SK-N-SH (cell line): ENCODE data around the gene PPP1R11.

Source experiments
- CTCF ChIP-seq: fragments of 200-600 bp; sonication (generic); IDR thresholded peaks from 2 replicates; pipeline ENCODE4 v1.6.1; 2017; ENCODE audit warnings: antibody characterized with exemption, mild to moderate bottlenecking, moderate library complexity
- EZH2phosphoT487 ChIP-seq: fragments of 200-600 bp; sonication (generic); IDR thresholded peaks from 2 replicates; pipeline ENCODE4 v1.6.1; 2017; ENCODE audit warnings: low read depth, mixed run types, mild to moderate bottlenecking, antibody characterized with exemption, moderate library complexity, borderline replicate concordance
- MXI1 ChIP-seq: IDR thresholded peaks from 2 replicates; pipeline ENCODE4 v1.6.1; 2012; ENCODE audit warnings: mild to moderate bottlenecking, low read depth, low read length, improper control_type of control experiment
- PBX3 ChIP-seq: IDR thresholded peaks from 2 replicates; pipeline ENCODE4; 2012
- REST ChIP-seq: IDR thresholded peaks from 2 replicates; pipeline ENCODE4 v1.6.1; 2012; ENCODE audit warnings: mild to moderate bottlenecking, low read depth, low read length, moderate library complexity

- TF ChIP-seq REST: no peak
- no peak for TF ChIP-seq PBX3
- no peak for TF ChIP-seq EZH2phosphoT487
- no peak for TF ChIP-seq CTCF
- TF ChIP-seq MXI1: no peak
Measured at GRCh38 chr6:30092852-30093543, 26.0 kb downstream of the PPP1R11 start.
